CD1c-positive myeloid dendritic cell (primary cell): ENCODE data around the gene RTL10.
"Not testable (repeated sequence)": the region's sequence is repeated elsewhere in the genome, so short reads cannot be mapped to it uniquely, and the experiment has no call there.

Source experiments
- DNase-seq: peaks from one replicate; pipeline ENCODE4 v3.0.0-alpha.2; 2016; ENCODE audit errors: extremely low spot score

The RTL10 gene

DNA sequence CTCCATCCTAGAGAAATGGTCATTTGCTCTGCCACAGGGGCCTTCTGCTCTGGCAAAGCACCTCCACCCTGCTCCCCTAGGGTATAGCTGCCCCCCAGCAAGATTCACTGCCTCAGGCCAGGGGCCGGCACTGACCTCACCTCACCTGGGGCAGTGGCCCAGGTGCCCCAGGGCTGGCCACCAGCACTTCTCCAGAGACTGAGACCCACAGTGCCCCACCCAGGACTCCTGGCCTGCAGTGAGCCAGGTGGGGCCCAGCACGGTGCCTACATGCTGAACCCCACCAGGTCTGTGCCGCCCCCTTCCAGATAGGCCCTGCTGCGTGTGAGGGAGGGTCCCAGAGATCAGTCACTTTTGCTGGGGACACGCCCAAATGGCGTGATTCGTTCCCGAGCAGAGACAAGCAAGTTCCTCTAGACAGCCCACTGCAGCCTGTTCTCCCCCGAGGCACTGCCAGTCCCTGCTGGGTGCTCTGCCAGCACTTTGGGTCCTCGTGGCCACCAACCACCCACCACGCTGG is 10.8 kb downstream of the RTL10 start:
- DNase-seq: no peak

DNA sequence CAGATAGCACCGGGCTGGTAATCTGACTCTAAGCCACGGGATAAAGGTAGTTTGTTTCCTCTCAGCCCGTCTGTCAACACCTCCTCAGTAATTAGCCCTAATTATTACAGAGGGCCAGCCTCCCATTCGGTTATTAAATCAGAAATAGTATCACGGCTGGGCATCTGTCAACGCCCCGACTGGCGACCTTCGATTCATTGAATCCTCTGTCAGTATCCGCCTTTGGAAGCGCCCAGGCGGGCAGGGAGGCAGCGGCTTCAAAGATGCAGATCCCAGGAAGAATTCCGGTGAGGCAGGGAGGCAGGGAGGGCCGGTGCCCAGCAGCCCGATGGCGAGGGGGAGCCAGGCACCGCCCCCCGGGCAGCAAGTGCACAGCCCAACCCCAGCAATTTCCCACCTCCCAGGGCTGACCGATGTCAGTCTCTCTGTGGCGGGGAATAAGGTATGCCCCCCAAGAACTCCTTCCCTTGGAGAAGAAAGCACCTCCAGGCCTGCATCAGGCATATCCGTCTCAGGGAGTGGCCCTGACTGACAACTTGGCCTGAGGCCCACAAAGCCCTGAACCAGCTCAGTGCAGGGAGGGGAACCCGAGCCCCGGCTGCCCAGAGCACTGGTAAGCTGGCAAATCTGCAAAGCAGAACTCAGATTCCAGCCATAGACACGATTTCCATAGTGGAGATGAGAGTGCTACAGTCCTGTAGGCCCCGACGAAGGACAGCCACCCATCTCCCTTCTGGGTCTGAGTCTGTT is 11.4 kb downstream of the RTL10 start:
- DNase-seq: no peak

GRCh38 chr22:19842393-19843106 is 12.1 kb downstream of the RTL10 start:
- DNase-seq: no peak

GRCh38 chr22:19841641-19842392 is 12.9 kb downstream of the RTL10 start:
- DNase-seq: no peak

GRCh38 chr22:19840955-19841640 is 13.6 kb downstream of the RTL10 start:
- DNase-seq: no peak

DNA sequence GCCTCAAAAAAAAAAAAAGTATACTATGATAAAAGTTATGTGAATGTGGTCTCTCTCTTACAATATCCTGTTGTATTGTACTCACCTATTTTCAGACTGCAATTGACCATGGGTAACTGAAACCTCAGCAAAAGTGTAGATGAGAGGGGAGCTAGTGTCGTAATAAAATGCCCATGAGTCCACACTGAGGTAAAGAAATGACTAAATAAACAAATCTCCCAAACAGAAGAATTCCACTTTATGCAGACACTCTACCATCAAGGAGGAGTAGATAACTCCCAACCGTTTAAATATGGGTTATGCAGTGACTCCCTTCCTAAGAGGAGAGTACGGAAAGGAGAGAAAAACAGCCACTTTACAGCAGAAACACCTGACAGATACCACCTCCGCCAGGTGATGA is 14.6 kb downstream of the RTL10 start:
- no peak for DNase-seq

GRCh38 chr22:19837915-19838314 is 16.8 kb downstream of the RTL10 start:
- DNase-seq: no peak

DNA sequence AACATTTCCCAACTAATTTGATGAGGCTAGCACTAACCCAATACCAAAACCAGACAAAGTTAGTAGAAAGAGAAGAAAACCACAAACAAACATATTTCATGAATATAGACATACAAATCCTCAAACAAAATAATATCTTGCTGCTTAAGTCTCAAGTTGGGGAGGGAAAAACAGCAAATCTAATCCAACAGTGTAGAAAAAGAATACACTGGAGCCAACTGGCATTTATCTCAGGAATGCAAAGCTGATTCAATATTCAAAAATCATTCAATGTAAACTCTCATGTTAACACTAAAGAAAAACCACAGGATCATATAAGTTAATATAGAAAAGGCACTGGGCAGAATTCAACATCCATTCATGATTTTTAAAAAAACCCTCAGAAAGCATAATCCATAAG is 18.2 kb downstream of the RTL10 start:
- no peak for DNase-seq

- no peak for DNase-seq
Observed at GRCh38 chr22:19834599-19834998, 20.1 kb downstream of the RTL10 start.

DNA sequence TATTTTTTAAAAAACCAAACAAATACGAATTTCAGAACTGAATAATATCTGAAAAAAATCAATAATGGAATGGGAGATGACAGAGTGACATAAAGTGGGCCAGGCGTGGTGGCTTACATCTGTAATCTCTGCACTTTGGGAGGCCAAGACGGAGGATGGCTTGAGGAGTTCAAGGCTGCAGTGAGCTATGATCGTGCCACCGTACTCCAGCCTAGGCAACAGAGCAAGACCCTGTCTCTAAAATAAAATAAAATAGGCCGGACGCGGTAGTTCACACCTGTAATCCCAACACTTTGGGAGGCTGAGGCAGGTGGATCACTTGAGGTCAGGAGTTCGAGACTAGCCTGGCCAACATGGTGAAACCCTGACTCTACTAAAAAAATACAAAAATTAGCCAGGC is 21.3 kb downstream of the RTL10 start:
- not testable (repeated sequence) for DNase-seq

DNA sequence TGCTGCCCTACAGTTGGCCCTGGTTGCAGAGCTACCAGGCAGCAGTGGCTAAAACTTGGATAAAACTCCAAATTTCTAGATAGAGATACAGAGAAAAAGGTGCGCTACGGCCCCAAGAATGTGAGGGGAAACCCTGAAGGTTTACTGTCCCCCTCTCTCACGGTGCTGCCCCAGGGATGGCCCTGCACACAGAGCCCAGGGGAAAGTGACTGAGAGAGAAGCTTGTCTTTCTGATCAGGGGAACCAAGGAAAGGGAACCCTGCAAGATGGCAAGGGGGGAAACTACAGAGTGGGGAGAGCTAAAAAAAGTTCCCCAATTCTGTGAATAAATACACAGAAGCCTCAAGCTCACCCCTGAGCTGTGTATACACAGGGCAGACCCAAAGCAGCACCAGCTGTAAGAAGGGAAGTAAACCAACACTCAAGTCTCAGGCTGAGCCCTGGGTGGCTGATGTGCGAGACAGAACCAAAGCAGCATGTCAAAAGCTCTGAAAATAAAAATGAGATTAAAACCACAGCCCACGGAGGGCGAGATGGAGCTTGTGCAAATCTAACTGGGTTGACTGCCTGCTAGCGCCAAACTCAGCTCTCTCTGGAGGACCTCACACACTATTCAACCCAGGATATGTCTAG is 22.1 kb downstream of the RTL10 start:
- DNase-seq: no peak

GRCh38 chr22:19831979-19832378 is 22.7 kb downstream of the RTL10 start:
- DNase-seq: not testable (repeated sequence)

GRCh38 chr22:19831016-19831415 is 23.7 kb downstream of the RTL10 start:
- no peak for DNase-seq

DNA sequence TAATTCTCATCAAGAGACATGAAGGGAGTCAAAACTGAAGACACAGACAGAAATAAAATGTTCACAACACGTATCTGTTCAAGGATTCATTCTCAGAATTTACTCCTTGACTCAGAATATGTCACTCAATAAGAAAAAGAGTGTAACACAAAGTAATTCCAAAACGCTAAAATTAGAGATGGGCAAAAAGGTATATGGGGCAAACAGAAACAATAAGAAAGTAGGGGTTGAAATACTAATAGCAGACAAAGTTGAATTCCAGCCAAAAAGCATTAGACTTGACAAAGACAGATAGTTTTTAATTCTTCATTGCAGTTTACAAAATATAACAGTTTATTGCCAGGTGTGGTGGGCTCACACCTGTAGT is 26.7 kb downstream of the RTL10 start:
- no peak for DNase-seq

DNA sequence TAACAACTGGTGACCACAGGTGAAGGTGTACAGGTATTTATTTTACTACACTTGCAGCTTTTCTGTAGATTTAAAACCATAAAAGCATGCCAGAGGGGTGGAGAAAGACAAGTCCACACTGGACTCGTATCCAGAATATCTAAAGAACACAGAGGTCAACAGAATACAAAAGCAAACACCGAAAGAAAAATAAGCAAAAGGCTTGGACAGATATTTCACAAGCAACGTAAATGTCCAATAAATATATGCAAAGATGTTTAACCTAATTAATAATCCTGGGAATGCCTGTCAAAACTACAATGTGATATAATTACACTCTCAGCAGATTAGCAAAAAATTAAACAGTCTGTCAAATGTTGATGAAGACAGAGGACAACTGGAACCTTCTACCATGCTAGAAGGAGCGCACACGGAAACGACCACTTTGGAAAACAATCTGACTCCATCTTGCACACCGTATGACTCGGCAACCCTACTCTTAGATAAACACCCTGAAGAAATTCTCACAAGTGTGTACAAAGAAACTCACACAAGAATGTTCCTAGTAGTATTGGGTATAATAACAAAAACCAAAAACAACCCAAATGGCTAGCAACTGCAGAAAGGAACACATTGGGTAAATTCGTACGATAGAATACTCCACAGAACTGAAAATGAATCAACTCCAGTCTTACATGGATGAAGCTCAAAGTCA is 27.2 kb downstream of the RTL10 start:
- no peak for DNase-seq

DNA sequence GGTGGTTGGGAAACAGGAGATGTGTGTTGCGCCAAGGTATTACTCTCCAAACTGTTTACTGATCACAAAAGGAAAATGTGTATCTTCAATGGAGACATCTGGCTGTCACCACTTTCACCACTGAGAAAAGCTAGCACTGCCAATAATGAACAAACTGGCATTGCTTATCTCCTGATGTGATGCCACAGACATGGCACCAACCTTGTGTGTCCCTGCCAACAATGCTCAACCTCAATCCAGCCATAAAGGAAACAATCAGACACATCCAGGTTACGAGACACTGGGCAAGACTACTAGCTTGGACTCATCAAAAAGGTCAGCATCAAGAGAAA is 28.1 kb downstream of the RTL10 start:
- no peak for DNase-seq

DNA sequence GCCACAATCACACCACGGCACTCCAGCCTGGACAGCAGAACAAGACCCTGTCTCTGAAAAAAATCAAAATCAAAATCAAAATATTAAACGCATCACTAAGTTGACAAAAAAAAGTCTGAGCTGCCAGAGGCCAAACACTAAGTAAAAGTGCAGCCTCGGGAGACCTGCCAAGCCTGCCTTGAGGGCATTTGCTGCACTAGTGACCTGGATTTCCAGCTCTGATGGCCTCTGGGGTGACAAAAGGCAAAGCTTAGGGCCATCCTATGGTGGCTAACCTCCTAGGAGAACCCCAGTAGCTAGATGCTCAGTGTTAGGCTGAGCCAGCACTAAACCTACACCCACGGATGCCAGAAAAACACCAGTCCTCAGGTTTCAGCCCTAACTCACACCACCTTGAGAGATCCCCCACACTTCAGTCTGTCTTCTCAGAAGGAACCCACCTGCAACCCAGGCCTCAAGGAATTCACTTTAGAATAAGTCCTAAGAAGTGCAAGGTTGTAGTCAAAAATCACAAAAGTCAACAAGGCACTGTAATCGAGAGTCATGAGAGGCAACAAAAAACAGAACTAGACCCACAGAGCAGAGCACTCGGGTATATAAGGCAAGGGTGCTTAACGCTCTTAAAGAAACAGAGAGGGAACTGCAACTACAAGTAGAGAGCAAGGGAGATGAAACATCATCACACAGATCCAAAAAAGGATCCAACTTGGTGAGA is 28.6 kb downstream of the RTL10 start:
- peak; percentile 10 for DNase-seq

DNA sequence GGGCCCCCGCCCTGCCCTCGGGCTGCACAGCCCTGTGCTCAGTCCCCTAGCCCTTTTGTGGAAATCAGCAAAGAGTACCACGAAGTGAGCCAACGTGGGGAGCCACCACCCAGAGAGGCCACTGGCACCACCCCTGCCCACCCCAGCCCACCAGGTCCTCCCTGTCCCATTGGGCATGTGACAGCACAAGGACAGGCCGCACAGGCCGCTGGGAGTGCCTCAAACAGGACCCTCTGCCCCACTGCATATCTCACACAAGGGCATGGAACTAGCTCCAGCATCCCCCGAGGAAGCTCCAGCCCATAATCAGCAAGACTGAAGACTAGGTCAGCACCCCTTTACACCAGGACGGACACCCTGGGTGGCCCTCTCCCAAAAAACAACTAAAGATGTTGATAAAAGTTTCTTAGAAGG is 29.7 kb downstream of the RTL10 start:
- no peak for DNase-seq

DNA sequence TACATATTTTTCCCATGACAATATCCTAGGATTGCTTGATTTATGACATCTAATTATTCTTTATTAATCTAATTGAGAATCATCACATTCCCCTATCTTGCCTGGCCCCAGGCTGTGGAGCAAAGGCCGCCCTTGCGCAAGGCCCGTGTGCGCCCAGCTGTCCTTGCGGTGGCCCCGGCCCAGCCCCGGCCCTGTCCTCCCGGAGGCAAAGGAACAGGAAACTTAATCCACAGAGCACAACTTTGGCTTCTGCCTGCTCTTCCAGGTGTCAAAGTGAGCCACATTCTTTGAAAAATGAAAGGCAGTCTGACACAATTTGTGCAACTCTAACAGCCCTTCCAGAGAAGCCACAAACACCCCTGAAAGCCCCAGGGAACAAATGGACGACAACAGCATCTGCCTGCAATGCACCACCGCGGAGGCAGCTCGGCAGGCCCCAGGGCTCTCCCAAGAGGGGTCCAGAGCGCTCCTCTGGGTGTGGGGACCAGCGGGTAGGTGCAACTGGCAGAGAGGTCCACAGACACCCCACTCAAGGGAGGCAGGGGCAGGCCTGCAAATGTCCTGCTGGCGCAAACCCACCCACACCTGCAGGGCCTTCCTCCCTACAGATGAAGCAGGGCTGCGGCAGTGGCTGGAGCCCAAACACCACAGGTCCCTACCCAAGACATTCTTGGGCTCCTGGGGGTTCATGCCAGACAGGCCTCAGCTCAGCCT is 30.3 kb downstream of the RTL10 start:
- DNase-seq: no peak

- no peak for DNase-seq
Observed at GRCh38 chr22:19823902-19824211, 30.8 kb downstream of the RTL10 start.
